BE2C (cell line): ENCODE measurements around the gene GMPPB.

Experiments used
- DNase-seq: peaks from one replicate; pipeline ENCODE4 v3.0.0-alpha.2; 2020
- H3K27me3 ChIP-seq: fragments of 250-450 bp; sonication (Bioruptor Pico); 2 replicates; pipeline ENCODE4 v1.5.1; 2020; ENCODE audit warnings: mild to moderate bottlenecking
- H3K36me3 ChIP-seq: fragments of 250-450 bp; sonication (Bioruptor Pico); 2 replicates; pipeline ENCODE4 v1.5.1; 2020; ENCODE audit warnings: mild to moderate bottlenecking
- H3K4me1 ChIP-seq: fragments of 250-450 bp; sonication (Bioruptor Pico); 2 replicates; pipeline ENCODE4 v1.5.1; 2020
- H3K4me3 ChIP-seq: 2 replicates; pipeline ENCODE4 v1.5.1; 2011; ENCODE audit warnings: low read depth, low read length
- H3K9me3 ChIP-seq: fragments of 250-450 bp; sonication (Bioruptor Pico); 2 replicates; pipeline ENCODE4 v1.5.1; 2020
- CTCF ChIP-seq: IDR thresholded peaks from 2 replicates; pipeline ENCODE4 v1.5.1; 2012; ENCODE audit warnings: mild to moderate bottlenecking, low read depth, low read length

Gene GMPPB

GRCh38 chr3:49738067-49738713 is 14.4 kb upstream of the GMPPB start:
- H3K4me1 ChIP-seq: no peaks in the 10 kb centered on the region
- peaks cover 15% of the 10 kb centered on the region for H3K36me3 ChIP-seq
- no peaks in the 10 kb centered on the region for H3K27me3 ChIP-seq
- no peaks in the 10 kb centered on the region for H3K9me3 ChIP-seq
- TF ChIP-seq CTCF: no peak
- DNase-seq: no peak
- H3K4me3 ChIP-seq: no peak overlapping the region

GRCh38 chr3:49734752-49735151 is 11.0 kb upstream of the GMPPB start:
- Histone ChIP-seq H3K36me3 (peaks cover 15% of the 10 kb centered on the region), H3K4me1 (no peaks in the 10 kb centered on the region), H3K9me3 (no peaks in the 10 kb centered on the region), H3K27me3 (no peaks in the 10 kb centered on the region), H3K4me3 (no peak overlapping the region)
- TF ChIP-seq CTCF: no peak
- no peak for DNase-seq

- Histone ChIP-seq H3K4me3 (no peak overlapping the region), H3K36me3 (peaks cover 15% of the 10 kb centered on the region), H3K27me3 (no peaks in the 10 kb centered on the region), H3K9me3 (no peaks in the 10 kb centered on the region), H3K4me1 (no peaks in the 10 kb centered on the region)
- DNase-seq: no peak
- no peak for TF ChIP-seq CTCF
Observed at GRCh38 chr3:49733551-49733950, 9.8 kb upstream of the GMPPB start.

- no peak for TF ChIP-seq CTCF
- no peaks in the 10 kb centered on the region for H3K9me3 ChIP-seq
- no peak for DNase-seq
- no peaks in the 10 kb centered on the region for H3K27me3 ChIP-seq
- peaks cover 8% of the 10 kb centered on the region for H3K36me3 ChIP-seq
- H3K4me1 ChIP-seq: no peaks in the 10 kb centered on the region
- H3K4me3 ChIP-seq: no peak overlapping the region
Observed at GRCh38 chr3:49732597-49732996, 8.8 kb upstream of the GMPPB start.

- no peaks in the 10 kb centered on the region for H3K27me3 ChIP-seq
- no peaks in the 10 kb centered on the region for H3K9me3 ChIP-seq
- no peak overlapping the region for H3K4me3 ChIP-seq
- no peak for DNase-seq
- no peaks in the 10 kb centered on the region for H3K4me1 ChIP-seq
- peaks cover 3% of the 10 kb centered on the region for H3K36me3 ChIP-seq
- no peak for TF ChIP-seq CTCF
Observed at GRCh38 chr3:49729966-49730609, 6.3 kb upstream of the GMPPB start.

- DNase-seq: no peak
- Histone ChIP-seq H3K4me3 (no peak overlapping the region), H3K9me3 (no peaks in the 10 kb centered on the region), H3K4me1 (no peaks in the 10 kb centered on the region), H3K36me3 (no peaks in the 10 kb centered on the region; the same call in 1 of the 2 replicates), H3K27me3 (no peaks in the 10 kb centered on the region)
- TF ChIP-seq CTCF: no peak
Observed at GRCh38 chr3:49727924-49728361, 4.2 kb upstream of the GMPPB start.
